ENCODE data around the gene POLA1.
"Not testable (repeated sequence)": the region's sequence is repeated elsewhere in the genome, so short reads cannot be mapped to it uniquely, and the experiment has no call there.

POLA1 gene

GRCh38 chrX:24842486-24842885 is 148.8 kb downstream of the POLA1 start:
- Histone ChIP-seq H3K27ac (ENCODE audit: low read length) (no peak overlapping the region), H3K9me3 (ENCODE audit: control insufficient read depth, insufficient read depth, low read length) (no peaks in the 10 kb centered on the region), H3K4me1 (ENCODE audit: control insufficient read depth, insufficient read depth, low read length) (no peaks in the 10 kb centered on the region), H3K4me3 (ENCODE audit: low read length) (no peak overlapping the region), H3K27me3 (ENCODE audit: control insufficient read depth, insufficient read depth, low read length) (no peaks in the 10 kb centered on the region), H3K36me3 (ENCODE audit: control insufficient read depth, insufficient read depth, low read length) (no peaks in the 10 kb centered on the region)
- WGBS (ENCODE audit: insufficient coverage, insufficient read length): no CpG with 5 or more reads among the region's 5 CpGs
- no peak for DNase-seq (ENCODE audit: low read depth, low spot score)

- no CpG with 5 or more reads among the region's 3 CpGs for WGBS (ENCODE audit: insufficient coverage, insufficient read length)
- H3K4me1 ChIP-seq (ENCODE audit: control insufficient read depth, insufficient read depth, low read length): no peaks in the 10 kb centered on the region
- H3K27ac ChIP-seq (ENCODE audit: low read length): no peak overlapping the region
- no peaks in the 10 kb centered on the region for H3K27me3 ChIP-seq (ENCODE audit: control insufficient read depth, insufficient read depth, low read length)
- no peak overlapping the region for H3K4me3 ChIP-seq (ENCODE audit: low read length)
- H3K36me3 ChIP-seq (ENCODE audit: control insufficient read depth, insufficient read depth, low read length): no peaks in the 10 kb centered on the region
- H3K9me3 ChIP-seq (ENCODE audit: control insufficient read depth, insufficient read depth, low read length): no peaks in the 10 kb centered on the region
- no peak for DNase-seq (ENCODE audit: low read depth, low spot score)
These were observed 152.9 kb downstream of the POLA1 start for GRCh38 chrX:24846550-24847150.

- no CpG with 5 or more reads among the region's 6 CpGs for WGBS (ENCODE audit: insufficient coverage, insufficient read length)
- no peaks in the 10 kb centered on the region for H3K27me3 ChIP-seq (ENCODE audit: control insufficient read depth, insufficient read depth, low read length)
- no peak for DNase-seq (ENCODE audit: low read depth, low spot score)
- H3K4me3 ChIP-seq (ENCODE audit: low read length): no peak overlapping the region
- no peaks in the 10 kb centered on the region for H3K4me1 ChIP-seq (ENCODE audit: control insufficient read depth, insufficient read depth, low read length)
- H3K27ac ChIP-seq (ENCODE audit: low read length): no peak overlapping the region
- H3K9me3 ChIP-seq (ENCODE audit: control insufficient read depth, insufficient read depth, low read length): no peaks in the 10 kb centered on the region
- H3K36me3 ChIP-seq (ENCODE audit: control insufficient read depth, insufficient read depth, low read length): no peaks in the 10 kb centered on the region
These were observed 157.6 kb downstream of the POLA1 start for GRCh38 chrX:24851289-24851688.

- no peak overlapping the region for H3K27ac ChIP-seq (ENCODE audit: low read length)
- H3K9me3 ChIP-seq (ENCODE audit: control insufficient read depth, insufficient read depth, low read length): no peaks in the 10 kb centered on the region
- no CpG with 5 or more reads among the region's 4 CpGs for WGBS (ENCODE audit: insufficient coverage, insufficient read length)
- DNase-seq (ENCODE audit: low read depth, low spot score): no peak
- H3K27me3 ChIP-seq (ENCODE audit: control insufficient read depth, insufficient read depth, low read length): no peaks in the 10 kb centered on the region
- H3K36me3 ChIP-seq (ENCODE audit: control insufficient read depth, insufficient read depth, low read length): no peaks in the 10 kb centered on the region
- no peak overlapping the region for H3K4me3 ChIP-seq (ENCODE audit: low read length)
- no peaks in the 10 kb centered on the region for H3K4me1 ChIP-seq (ENCODE audit: control insufficient read depth, insufficient read depth, low read length)
These were observed 158.1 kb downstream of the POLA1 start for GRCh38 chrX:24851780-24852179.

- Histone ChIP-seq H3K36me3 (ENCODE audit: control insufficient read depth, insufficient read depth, low read length) (no peaks in the 10 kb centered on the region), H3K4me3 (ENCODE audit: low read length) (no peak overlapping the region), H3K4me1 (ENCODE audit: control insufficient read depth, insufficient read depth, low read length) (no peaks in the 10 kb centered on the region), H3K27me3 (ENCODE audit: control insufficient read depth, insufficient read depth, low read length) (no peaks in the 10 kb centered on the region), H3K9me3 (ENCODE audit: control insufficient read depth, insufficient read depth, low read length) (no peaks in the 10 kb centered on the region), H3K27ac (ENCODE audit: low read length) (no peak overlapping the region)
- no peak for DNase-seq (ENCODE audit: low read depth, low spot score)
- WGBS (ENCODE audit: insufficient coverage, insufficient read length): no CpG with 5 or more reads among the region's 4 CpGs
These were observed 164.5 kb downstream of the POLA1 start for GRCh38 chrX:24858004-24858746.

- Histone ChIP-seq H3K4me3 (ENCODE audit: low read length) (no peak overlapping the region), H3K27me3 (ENCODE audit: control insufficient read depth, insufficient read depth, low read length) (no peaks in the 10 kb centered on the region), H3K9me3 (ENCODE audit: control insufficient read depth, insufficient read depth, low read length) (no peaks in the 10 kb centered on the region), H3K27ac (ENCODE audit: low read length) (no peak overlapping the region), H3K36me3 (ENCODE audit: control insufficient read depth, insufficient read depth, low read length) (no peaks in the 10 kb centered on the region), H3K4me1 (ENCODE audit: control insufficient read depth, insufficient read depth, low read length) (no peaks in the 10 kb centered on the region)
- WGBS (ENCODE audit: insufficient coverage, insufficient read length): no CpG with 5 or more reads among the region's 4 CpGs
- no peak for DNase-seq (ENCODE audit: low read depth, low spot score)
These were observed 165.6 kb downstream of the POLA1 start for GRCh38 chrX:24859211-24859841.

- no peak for DNase-seq (ENCODE audit: low read depth, low spot score)
- Histone ChIP-seq H3K4me1 (ENCODE audit: control insufficient read depth, insufficient read depth, low read length) (no peaks in the 10 kb centered on the region), H3K27me3 (ENCODE audit: control insufficient read depth, insufficient read depth, low read length) (no peaks in the 10 kb centered on the region), H3K27ac (ENCODE audit: low read length) (no peak overlapping the region), H3K36me3 (ENCODE audit: control insufficient read depth, insufficient read depth, low read length) (no peaks in the 10 kb centered on the region), H3K4me3 (ENCODE audit: low read length) (no peak overlapping the region), H3K9me3 (ENCODE audit: control insufficient read depth, insufficient read depth, low read length) (no peaks in the 10 kb centered on the region)
These were observed 166.4 kb downstream of the POLA1 start for GRCh38 chrX:24860140-24860539.

- H3K27ac ChIP-seq (ENCODE audit: low read length): no peak overlapping the region
- DNase-seq (ENCODE audit: low read depth, low spot score): no peak
- WGBS (ENCODE audit: insufficient coverage, insufficient read length): no CpG with 5 or more reads among the region's 2 CpGs
These were observed 168.6 kb downstream of the POLA1 start for GRCh38 chrX:24862343-24862742.

GRCh38 chrX:24863779-24864178 is 170.1 kb downstream of the POLA1 start:
- not testable (repeated sequence) for H3K4me3 ChIP-seq (ENCODE audit: low read length); DNase-seq (ENCODE audit: low read depth, low spot score); H3K9me3 ChIP-seq (ENCODE audit: control insufficient read depth, insufficient read depth, low read length); H3K4me1 ChIP-seq (ENCODE audit: control insufficient read depth, insufficient read depth, low read length); H3K36me3 ChIP-seq (ENCODE audit: control insufficient read depth, insufficient read depth, low read length); H3K27me3 ChIP-seq (ENCODE audit: control insufficient read depth, insufficient read depth, low read length); H3K27ac ChIP-seq (ENCODE audit: low read length)
- WGBS (ENCODE audit: insufficient coverage, insufficient read length): no CpG with 5 or more reads among the region's 8 CpGs

More at GRCh38 chrX:24862343-24862742, 168.6 kb downstream of the POLA1 start:
- Histone ChIP-seq H3K4me1 (ENCODE audit: control insufficient read depth, insufficient read depth, low read length) (no peaks in the 10 kb centered on the region), H3K36me3 (ENCODE audit: control insufficient read depth, insufficient read depth, low read length) (no peaks in the 10 kb centered on the region), H3K27me3 (ENCODE audit: control insufficient read depth, insufficient read depth, low read length) (no peaks in the 10 kb centered on the region), H3K9me3 (ENCODE audit: control insufficient read depth, insufficient read depth, low read length) (no peaks in the 10 kb centered on the region), H3K4me3 (ENCODE audit: low read length) (no peak overlapping the region)

GRCh38 chrX:24870143-24870542 is 176.4 kb downstream of the POLA1 start:
- Histone ChIP-seq H3K36me3 (ENCODE audit: control insufficient read depth, insufficient read depth, low read length) (no peaks in the 10 kb centered on the region), H3K27ac (ENCODE audit: low read length) (no peak overlapping the region), H3K9me3 (ENCODE audit: control insufficient read depth, insufficient read depth, low read length) (no peaks in the 10 kb centered on the region), H3K4me3 (ENCODE audit: low read length) (no peak overlapping the region), H3K27me3 (ENCODE audit: control insufficient read depth, insufficient read depth, low read length) (no peaks in the 10 kb centered on the region), H3K4me1 (ENCODE audit: control insufficient read depth, insufficient read depth, low read length) (no peaks in the 10 kb centered on the region)
- DNase-seq (ENCODE audit: low read depth, low spot score): no peak
- no CpG with 5 or more reads among the region's 3 CpGs for WGBS (ENCODE audit: insufficient coverage, insufficient read length)
